ENCODE results near the gene PRKCQ. TPM values are rescaled to one million over a fixed set of nuclear protein-coding genes. Genes with fewer than 3 reads are reported as not detected.

PRKCQ gene
- total and polyA plus RNA-seq, 2 of the 8 experiments (the other 6 are each of a cell fraction or from before 2014, with no cell fraction given): 9.1 to 22.6 TPM

- TF ChIP-seq CHD7 (IDR thresholded peaks at IDR 0.05; ENCODE audit: insufficient replicate concordance, low read length): no peak
- no peak for TF ChIP-seq SAP30 (IDR thresholded peaks at IDR 0.05; ENCODE audit: insufficient read depth, insufficient replicate concordance, low read length)
- TF ChIP-seq CHD1 (IDR thresholded peaks at IDR 0.05; ENCODE audit: low read depth, low read length): no peak
- TF ChIP-seq BRCA1 (IDR thresholded peaks at IDR 0.05; ENCODE audit: low read depth, low read length): no peak
- no peak for TF ChIP-seq RBBP5 (IDR thresholded peaks at IDR 0.05; ENCODE audit: borderline replicate concordance, low read depth, low read length)
- TF ChIP-seq TCF12 (IDR thresholded peaks at IDR 0.05; ENCODE audit: low read depth, low read length): no peak
- no peak for TF ChIP-seq EP300 (IDR thresholded peaks at IDR 0.05; ENCODE audit: borderline replicate concordance in 1 of 2, low read depth in 2 of 2, low read length in 2 of 2)
- TF ChIP-seq RAD21 (IDR thresholded peaks at IDR 0.05 in 1 of 2, conservative IDR thresholded peaks at IDR 0.05 in 1 of 2; ENCODE audit: low read depth in 2 of 2, low read length in 2 of 2): no peak
- TF ChIP-seq SIN3A (conservative IDR thresholded peaks at IDR 0.05 in 1 of 2, IDR thresholded peaks at IDR 0.05 in 1 of 2; ENCODE audit: low read depth in 1 of 2, low read length in 2 of 2): no peak
Observed at GRCh38 chr10:6602026-6602699, 22.1 kb upstream of the PRKCQ start (continued).
